ENCODE measurements around the gene SIN3A.

Gene SIN3A

DNA sequence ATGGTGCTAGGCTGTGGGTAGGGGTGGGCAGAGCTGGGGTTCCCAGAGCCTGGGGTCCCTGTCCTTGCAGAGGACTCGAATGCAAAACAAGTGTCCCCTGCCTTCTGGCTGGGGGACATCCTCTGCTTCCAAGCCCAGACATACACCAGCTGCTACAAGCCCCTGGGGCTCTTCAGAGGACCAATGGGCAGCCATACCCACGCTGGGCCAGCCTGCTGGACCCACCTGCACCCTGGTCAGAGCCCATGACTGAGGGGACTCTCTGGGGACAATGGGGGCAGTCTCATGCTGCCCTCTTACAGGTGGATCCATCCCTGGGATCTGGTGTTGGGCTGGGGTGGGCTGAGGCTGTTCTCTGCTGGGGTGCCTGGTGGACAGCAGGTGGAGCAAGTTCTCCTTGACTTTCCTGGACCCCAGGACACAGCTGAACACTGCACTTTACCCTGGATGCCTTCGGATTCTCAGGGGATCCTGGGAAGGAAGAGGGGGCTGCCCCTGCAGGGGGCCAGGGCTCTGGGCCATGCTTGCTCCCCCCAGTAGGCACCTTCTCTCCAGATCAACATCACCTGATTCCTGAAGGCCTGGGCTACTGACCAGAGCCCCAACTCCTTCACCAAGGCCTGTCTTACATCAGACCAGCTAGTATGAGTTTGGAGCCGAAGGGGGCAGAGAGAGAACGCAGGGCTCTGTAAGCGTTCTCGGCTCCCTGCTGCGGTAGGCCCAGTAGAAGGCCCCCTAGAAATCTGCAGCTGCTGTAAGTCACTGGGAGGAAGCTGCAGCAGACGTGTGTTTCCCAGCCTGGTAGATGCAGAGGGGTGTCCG is 122.8 kb downstream of the SIN3A start:
- DNase-seq, result no peak

DNA sequence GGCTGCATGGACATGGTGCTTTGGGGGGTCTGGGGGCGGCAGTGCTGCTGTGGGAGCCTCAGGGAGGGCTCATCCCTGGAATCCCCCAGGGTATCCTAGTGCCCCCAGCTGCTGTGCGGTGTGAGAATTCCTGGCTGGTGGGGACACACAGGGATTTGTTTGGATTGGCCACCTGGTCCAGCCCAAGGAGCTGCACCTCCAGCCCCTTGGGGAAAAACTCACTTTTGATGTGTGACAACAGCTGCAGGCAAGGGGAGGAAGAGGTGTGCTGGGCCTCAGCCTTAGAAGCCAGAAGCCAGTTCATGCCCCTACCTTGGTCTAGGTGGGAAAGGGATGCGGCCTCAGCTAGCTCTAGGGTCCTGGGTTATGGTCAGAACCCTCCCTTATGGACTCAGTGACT is 124.0 kb downstream of the SIN3A start:
- no peak for DNase-seq

DNA sequence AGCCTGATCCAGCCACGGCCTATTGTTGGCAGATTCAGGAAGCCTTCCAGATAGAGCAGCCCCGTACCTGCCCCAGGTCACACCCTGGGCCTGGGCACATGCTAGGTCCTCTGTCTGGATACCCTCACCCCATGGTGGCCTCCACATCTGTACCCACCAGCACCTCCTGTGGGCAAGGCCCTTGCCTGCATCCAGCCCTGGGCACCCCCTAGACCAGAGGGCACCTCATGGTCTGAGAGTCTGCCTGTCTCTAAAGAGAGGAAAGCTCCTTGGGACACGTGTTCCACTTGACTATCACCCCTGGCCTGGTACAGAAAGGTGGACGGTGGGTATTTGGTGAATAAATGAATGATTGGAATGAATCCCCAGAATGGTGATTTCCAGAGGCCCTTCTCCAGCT is 124.5 kb downstream of the SIN3A start:
- no peak for DNase-seq

GRCh38 chr15:75325922-75326321 is 125.6 kb downstream of the SIN3A start:
- DNase-seq, result no peak

DNA sequence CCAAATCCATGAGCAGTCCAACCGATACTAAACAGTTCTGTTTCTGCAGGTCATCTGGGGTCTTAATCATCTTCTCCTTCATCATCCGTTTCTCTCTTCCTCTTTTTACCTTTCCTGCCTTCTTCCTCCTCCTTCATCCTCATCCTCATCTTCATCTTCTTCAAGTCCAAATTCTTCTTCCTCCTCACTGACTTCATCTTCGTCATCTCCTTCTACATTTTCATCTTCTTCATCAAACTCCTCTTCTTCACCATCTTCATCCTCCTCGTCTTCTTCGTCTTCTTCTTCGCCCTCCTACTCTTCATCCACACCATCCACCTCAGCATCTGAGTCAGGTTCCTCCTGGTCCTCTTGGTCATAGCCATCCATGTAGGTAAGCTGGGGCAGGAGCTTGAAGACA is 129.8 kb downstream of the SIN3A start:
- DNase-seq, result no peak
